Loucy (cell line): Measurements from ENCODE around the gene SOX4.

Experiments
- CTCF ChIP-seq: fragments of 200-600 bp; sonication (generic); conservative IDR thresholded peaks from 2 replicates; pipeline ENCODE4 v1.5.1; 2014; ENCODE audit warnings: mild to moderate bottlenecking, antibody characterized with exemption, low read length
- EZH2phosphoT487 ChIP-seq: fragments of 200-600 bp; IDR thresholded peaks from 2 replicates; pipeline ENCODE4 v1.6.1; 2018; ENCODE audit warnings: antibody characterized with exemption, mild to moderate bottlenecking, moderate library complexity, borderline replicate concordance

DNA sequence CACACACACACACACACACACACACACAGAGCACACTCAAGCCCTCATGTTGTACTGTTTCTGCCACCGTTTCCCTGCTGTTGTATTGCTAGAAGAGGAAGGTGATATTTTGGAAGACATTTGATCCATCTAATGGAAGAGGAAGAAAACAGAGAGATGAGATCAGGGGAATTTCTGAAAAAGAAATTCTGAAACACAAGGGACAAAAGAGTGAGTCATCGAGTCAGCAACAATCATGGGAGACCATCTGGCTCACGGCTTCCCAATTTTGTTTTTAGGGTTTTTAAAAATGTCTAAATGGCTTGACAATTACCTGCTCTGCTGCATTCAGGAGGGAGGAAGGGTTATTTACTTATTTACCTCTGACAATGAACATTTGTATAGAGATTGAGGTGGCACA, 22.0 kb downstream of the SOX4 start:
- TF ChIP-seq CTCF (no peak), EZH2phosphoT487 (no peak)
